K562 (cell line): ENCODE measurements around the gene TRIM49D2. TPM values are rescaled to one million over a fixed set of nuclear protein-coding genes. Genes with fewer than 3 reads are reported as not detected.
"Not testable (repeated sequence)": the region's sequence is repeated elsewhere in the genome, so short reads cannot be mapped to it uniquely, and the experiment has no call there.

Experiments used
- ATAC-seq: fragments of 200-7000 bp; cut with Tn5 transposase; 3 replicates; pipeline ENCODE4 v1.9.1; 2020; ENCODE audit warnings: moderate library complexity
- BruUV-seq: library from RNA; stranded (reverse); fragments of 400-500 nt; replicated peaks from 2 replicates; lab custom pipeline; 2021; lab: Mats Ljungman, UMichigan
- CTCF ChIA-PET: fragments of 300-600 bp; formaldehyde crosslinking; extraction: SDS; loops from one replicate; lab custom pipeline; 2021; ENCODE audit warnings: low intra/inter-chr PET ratio; lab: Yijun Ruan, JAX
- POLR2A ChIA-PET: fragments of 300-600, 350-650 bp; sonication (Branson Sonifier 250); formaldehyde crosslinking; extraction: SDS; loops from one replicate; lab custom pipeline; 2021; ENCODE audit warnings: antibody characterized with exemption, inconsistent platforms; lab: Yijun Ruan, JAX
- DNase-seq, 4 experiments: peaks; one replicate each; pipeline versions ENCODE4 v3.0.0 to v3.0.0-alpha.2; 2011 to 2018; ENCODE audit warnings: low spot score in 3 of 4, mixed read lengths in 3 of 4; ENCODE audit errors: extremely low read depth in 1 of 4
- FAIRE-seq: peaks from 2 replicates; lab custom pipeline; 2011; peaks lifted over from hg19 to GRCh38; lab: Jason Lieb, UNC
- H2AFZ ChIP-seq: 2 replicates; pipeline ENCODE4 v1.6.0; 2011; ENCODE audit warnings: low read depth, low read length, control low read depth, inconsistent platforms
- H3K27ac ChIP-seq: fragments of 200-600 bp; 3 replicates; pipeline ENCODE4 v1.8.0; 2011; ENCODE audit warnings: low read depth, mild to moderate bottlenecking, control low read depth, inconsistent platforms, low read length, moderate library complexity, mixed read lengths; ENCODE audit errors: extremely low read depth
- H3K27me3 ChIP-seq, 2 experiments: fragments of 300-600 bp in 1 of 2; 2 replicates in 1 of 2; 3 replicates in 1 of 2; pipeline versions ENCODE4 v1.6.0 to v1.8.0; 2011; ENCODE audit warnings: inconsistent platforms in 2 of 2, low read length in 2 of 2, mild to moderate bottlenecking in 1 of 2, mixed read lengths in 1 of 2, moderate library complexity in 1 of 2; ENCODE audit not compliant: control insufficient read depth in 2 of 2, insufficient read depth in 2 of 2
- H3K36me3 ChIP-seq: fragments of 300-600 bp; 3 replicates; pipeline ENCODE4 v1.8.0; 2011; ENCODE audit warnings: mild to moderate bottlenecking, low read length, inconsistent platforms; ENCODE audit not compliant: control insufficient read depth, insufficient read depth
- H3K4me1 ChIP-seq, 2 experiments: fragments of 200-600 bp in 1 of 2; replicated peaks in 1 of 2; 2 replicates in 1 of 2; 3 replicates in 1 of 2; pipeline versions ENCODE4 v1.5.1 to v1.8.0; 2011; ENCODE audit warnings: inconsistent platforms in 2 of 2, low read length in 2 of 2, mild to moderate bottlenecking in 1 of 2, mixed read lengths in 1 of 2, moderate library complexity in 1 of 2; ENCODE audit not compliant: control insufficient read depth in 2 of 2, insufficient read depth in 2 of 2
- H3K4me2 ChIP-seq: 2 replicates; pipeline ENCODE4 v1.6.1; 2011; ENCODE audit warnings: low read length, control low read depth, inconsistent platforms, mixed read lengths; ENCODE audit not compliant: insufficient read depth
- H3K4me3 ChIP-seq: fragments of 200-600 bp; sonication (generic), shearing (Covaris generic); 2 replicates; pipeline ENCODE4 v1.5.1; 2016; ENCODE audit warnings: control low read depth, inconsistent platforms
- H3K79me2 ChIP-seq: fragments of 200-600 bp; 3 replicates; pipeline ENCODE4 v1.8.0; 2011; ENCODE audit warnings: low read length, inconsistent platforms; ENCODE audit not compliant: control insufficient read depth, insufficient read depth
- H3K9ac ChIP-seq, 2 experiments: 2 replicates each; pipeline versions ENCODE4 v1.6.0 to v1.6.1; 2011; ENCODE audit warnings: low read depth in 2 of 2, low read length in 2 of 2, control low read depth in 1 of 2, inconsistent platforms in 1 of 2, mild to moderate bottlenecking in 1 of 2, mixed read lengths in 1 of 2; ENCODE audit not compliant: insufficient read depth in 1 of 2
- H3K9me1 ChIP-seq: one replicate; pipeline ENCODE4 v1.6.0; 2011; ENCODE audit warnings: inconsistent platforms, mild to moderate bottlenecking, low read length, moderate library complexity; ENCODE audit not compliant: control insufficient read depth, insufficient read depth
- H3K9me3 ChIP-seq: replicated peaks from 2 replicates; pipeline ENCODE4 v1.5.1; 2011; ENCODE audit warnings: low read depth, low read length, inconsistent platforms; ENCODE audit not compliant: control insufficient read depth, insufficient read depth
- H4K20me1 ChIP-seq: replicated peaks from 2 replicates; pipeline ENCODE4 v1.6.1; 2011; ENCODE audit warnings: low read length, inconsistent platforms, mixed read lengths; ENCODE audit not compliant: control insufficient read depth, insufficient read depth
- ADNP ChIP-seq: fragments of 200-800 bp; sonication (Bioruptor generic); IDR thresholded peaks from 2 replicates; pipeline ENCODE4 v1.6.1; 2016; ENCODE audit warnings: missing genetic modification characterization, missing compliant biosample characterization
- CHCHD3 ChIP-seq: fragments of 250-450 bp; sonication (Bioruptor Pico); IDR thresholded peaks from 2 replicates; pipeline ENCODE4 v2.1.2; 2022; ENCODE audit warnings: mild to moderate bottlenecking
- MEF2A ChIP-seq: IDR thresholded peaks from 2 replicates; pipeline ENCODE4 v1.6.1; 2011; ENCODE audit warnings: low read depth, mild to moderate bottlenecking, low read length, moderate library complexity; ENCODE audit not compliant: control insufficient read depth
- RFX1 ChIP-seq: fragments of 450-650 bp; IDR thresholded peaks from 2 replicates; pipeline ENCODE4 v1.6.1; 2016; ENCODE audit warnings: mild to moderate bottlenecking, moderate library complexity
- RFX7 ChIP-seq: fragments of 250-450 bp; sonication (Bioruptor Pico); IDR thresholded peaks from 2 replicates; pipeline ENCODE4 v1.5.1; 2021; ENCODE audit warnings: mild to moderate bottlenecking
- TAF9B ChIP-seq: fragments of 450-650 bp; IDR thresholded peaks from 2 replicates; pipeline ENCODE4 v1.6.1; 2018; ENCODE audit warnings: mild to moderate bottlenecking; ENCODE audit not compliant: partially characterized antibody
- ZNF282 ChIP-seq: sonication (generic); formaldehyde crosslinking; IDR thresholded peaks from 2 replicates; pipeline ENCODE4 v1.8.1; 2023; ENCODE audit warnings: missing genetic modification reagents
- WGBS: fragments of 100-300 bp; shearing (Covaris generic); methylation state at CpG from one replicate; pipeline ENCODE4 v1.1.6; 2016; ENCODE audit warnings: low coverage, mixed read lengths; ENCODE audit not compliant: insufficient coverage; ENCODE audit errors: missing lambda C conversion rate; 5-methylcytosine and 5-hydroxymethylcytosine counted together
- in situ Hi-C: fragments of 300-500 bp; cut with MboI; formaldehyde crosslinking; loops from 4 replicates; pipeline ENCODE4 v1.15.0; 2018; ENCODE audit warnings: inconsistent platforms, mixed read lengths
- intact Hi-C: fragments of 100-400 bp; cut with micrococcal nuclease; formaldehyde crosslinking; loops from 2 replicates; pipeline ENCODE4 v1.14.2; 2022
- polyA plus RNA-seq, 8 experiments: library from polyadenylated mRNA; depleted of rRNA in 4 of 8; stranded (reverse) in 5 of 8; unstranded in 3 of 8; fragments of >200 nt; fragmentation: Nextera tagmentation in 2 of 8; fragmentation: Illumina TruSeq in 1 of 8; extraction: Ambion mirVana in 2 of 8; extraction: Trizol in 1 of 8; gene quantifications; 2 replicates each; pipeline versions ENCODE4 v1.2.1 to v1.2.3, GENCODE V29; 2011 to 2014; ENCODE audit warnings: inconsistent platforms in 1 of 8, missing spikeins in 1 of 8
- total RNA-seq, 7 experiments: library from RNA; depleted of rRNA in 6 of 7; stranded (reverse); fragments of >200 nt in 6 of 7; fragmentation: Illumina TruSeq in 2 of 7; extraction: Trizol in 2 of 7; gene quantifications; 2 replicates each; pipeline versions ENCODE4 v1.2.1 to v1.2.3, GENCODE V29; 2011 to 2021; ENCODE audit warnings: low replicate concordance in 1 of 7
- TF ChIP-seq, protein P1 (sequence below), 2 experiments: fragments of 450-650 bp; IDR thresholded peaks; 2 replicates each; pipeline ENCODE4 v1.6.1; 2016
- TF ChIP-seq, protein P2 (sequence below): sonication (generic); formaldehyde crosslinking; IDR thresholded peaks from 2 replicates; pipeline ENCODE4 v1.8.1; 2023; ENCODE audit warnings: mild to moderate bottlenecking, missing genetic modification reagents

The TRIM49D2 gene
- total and polyA plus RNA-seq, 9 of the 15 experiments (the other 6 are each of a cell fraction or from before 2014, with no cell fraction given): not detected

DNA sequence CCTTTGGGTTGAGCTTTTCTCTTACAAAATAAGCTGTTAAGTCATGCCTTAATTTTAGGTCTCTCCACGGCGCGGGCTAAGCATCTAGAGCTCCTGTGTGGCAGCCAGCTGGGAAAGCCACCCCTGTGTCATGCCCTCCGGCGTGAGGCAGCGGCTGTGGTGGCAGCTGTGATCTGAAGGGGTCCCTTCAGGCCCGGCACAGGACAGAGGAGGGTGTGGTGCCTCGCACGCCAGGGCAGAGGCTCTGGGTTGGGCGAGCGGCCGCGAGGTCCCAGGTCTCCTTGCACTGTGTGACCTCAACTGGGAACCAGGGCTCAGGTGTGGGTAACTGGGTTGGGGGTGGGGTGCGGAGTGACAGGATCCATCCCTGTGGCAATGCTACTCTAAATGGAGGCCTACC, 23.1 kb upstream of the TRIM49D2 start:
- H3K4me2 ChIP-seq, H4K20me1 ChIP-seq, DNase-seq, in situ Hi-C loops, ATAC-seq, intact Hi-C loops, H2AFZ ChIP-seq, H3K4me3 ChIP-seq, H3K4me1 ChIP-seq, H3K9me1 ChIP-seq, FAIRE-seq, H3K9ac ChIP-seq, H3K27me3 ChIP-seq, H3K79me2 ChIP-seq, BruUV-seq, CTCF ChIA-PET, POLR2A ChIA-PET, H3K9me3 ChIP-seq, H3K27ac ChIP-seq, H3K36me3 ChIP-seq: not testable (repeated sequence)
- WGBS: no CpG with 5 or more reads among the region's 14 CpGs

DNA sequence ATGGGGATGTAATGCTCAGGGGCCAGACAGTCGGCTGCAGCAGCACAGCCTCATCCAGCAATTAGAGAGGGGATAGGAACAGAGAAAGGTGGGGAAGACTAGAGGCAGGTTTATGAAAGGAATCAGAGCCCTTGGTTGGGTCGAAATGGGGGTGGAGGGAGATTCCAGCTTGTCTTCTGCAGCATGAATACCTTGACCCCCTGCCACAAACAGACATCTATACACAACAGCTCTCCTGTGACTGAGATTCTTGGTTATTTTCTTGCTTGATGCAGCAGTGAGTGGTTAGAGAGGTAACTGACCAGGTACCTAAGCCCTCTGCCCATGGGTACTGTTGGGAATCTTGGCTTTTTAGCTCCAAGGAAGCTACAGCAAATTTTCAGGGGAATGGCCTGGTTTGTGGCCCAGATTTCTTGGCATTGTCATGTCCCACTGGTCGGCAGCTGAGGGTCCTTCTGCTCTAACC, 1.6 kb upstream of the TRIM49D2 start, which contains the start of gene TRIM49D1:
Gene TRIM49D1, minus strand, starts transcription at position 51 of the 466 bp plus-strand sequence. CDS start 4,535 bp downstream, outside the sequence.
- intact Hi-C loops: no loop called here
- Histone ChIP-seq H3K4me2 (no peak within 1 kb of the TSS), H4K20me1 (no peaks in the 10 kb centered on the region), H3K27me3 (no peaks in the 10 kb centered on the region), H3K4me1 (no peaks in the 10 kb centered on the region), H3K9me3 (no peaks in the 10 kb centered on the region), H3K79me2 (no peaks in the 10 kb centered on the region), H3K27ac (no peak within 1 kb of the TSS), H3K9me1 (no peaks in the 10 kb centered on the region), H3K9ac (no peak within 1 kb of the TSS), H3K36me3 (no peaks in the 10 kb centered on the region), H2AFZ (no peak within 1 kb of the TSS), H3K4me3 (no peak within 1 kb of the TSS)
- ChIA-PET CTCF (no interaction called here), POLR2A (no interaction called here)
- FAIRE-seq (no peak), ATAC-seq (no peak), DNase-seq (peak in 1 of 4 experiments; percentile 1)
- no peak for TF ChIP-seq RFX1
- TF ChIP-seq, protein P1, sequence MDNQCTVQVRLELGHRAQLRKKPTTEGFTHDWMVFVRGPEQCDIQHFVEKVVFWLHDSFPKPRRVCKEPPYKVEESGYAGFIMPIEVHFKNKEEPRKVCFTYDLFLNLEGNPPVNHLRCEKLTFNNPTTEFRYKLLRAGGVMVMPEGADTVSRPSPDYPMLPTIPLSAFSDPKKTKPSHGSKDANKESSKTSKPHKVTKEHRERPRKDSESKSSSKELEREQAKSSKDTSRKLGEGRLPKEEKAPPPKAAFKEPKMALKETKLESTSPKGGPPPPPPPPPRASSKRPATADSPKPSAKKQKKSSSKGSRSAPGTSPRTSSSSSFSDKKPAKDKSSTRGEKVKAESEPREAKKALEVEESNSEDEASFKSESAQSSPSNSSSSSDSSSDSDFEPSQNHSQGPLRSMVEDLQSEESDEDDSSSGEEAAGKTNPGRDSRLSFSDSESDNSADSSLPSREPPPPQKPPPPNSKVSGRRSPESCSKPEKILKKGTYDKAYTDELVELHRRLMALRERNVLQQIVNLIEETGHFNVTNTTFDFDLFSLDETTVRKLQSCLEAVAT (IDR thresholded peaks at IDR 0.05): no peak
- no peak for TF ChIP-seq CHCHD3 (CRISPR knock-in tag)
- TF ChIP-seq ADNP (tag): no peak
- TF ChIP-seq, protein P2, sequence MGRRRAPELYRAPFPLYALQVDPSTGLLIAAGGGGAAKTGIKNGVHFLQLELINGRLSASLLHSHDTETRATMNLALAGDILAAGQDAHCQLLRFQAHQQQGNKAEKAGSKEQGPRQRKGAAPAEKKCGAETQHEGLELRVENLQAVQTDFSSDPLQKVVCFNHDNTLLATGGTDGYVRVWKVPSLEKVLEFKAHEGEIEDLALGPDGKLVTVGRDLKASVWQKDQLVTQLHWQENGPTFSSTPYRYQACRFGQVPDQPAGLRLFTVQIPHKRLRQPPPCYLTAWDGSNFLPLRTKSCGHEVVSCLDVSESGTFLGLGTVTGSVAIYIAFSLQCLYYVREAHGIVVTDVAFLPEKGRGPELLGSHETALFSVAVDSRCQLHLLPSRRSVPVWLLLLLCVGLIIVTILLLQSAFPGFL: no peak
- no peak for TF ChIP-seq MEF2A
- TF ChIP-seq RFX7 (CRISPR knock-in tag): no peak
- no peak for TF ChIP-seq ZNF282 (CRISPR knock-in tag)
- TF ChIP-seq TAF9B: no peak
- BruUV-seq: no TSS peak
- in situ Hi-C loops: no loop called here
- WGBS: 0% methylated on average over 3 of the region's 3 CpGs
